HG03135 (cell line): Measurements from ENCODE around the gene COL18A1.

Experiments
- ATAC-seq: cut with Tn5 transposase; IDR thresholded peaks from one replicate; pipeline ENCODE4 v1.9.1; 2021; ENCODE audit warnings: mild to moderate bottlenecking, moderate library complexity; ENCODE audit not compliant: unreplicated experiment

Gene COL18A1

DNA sequence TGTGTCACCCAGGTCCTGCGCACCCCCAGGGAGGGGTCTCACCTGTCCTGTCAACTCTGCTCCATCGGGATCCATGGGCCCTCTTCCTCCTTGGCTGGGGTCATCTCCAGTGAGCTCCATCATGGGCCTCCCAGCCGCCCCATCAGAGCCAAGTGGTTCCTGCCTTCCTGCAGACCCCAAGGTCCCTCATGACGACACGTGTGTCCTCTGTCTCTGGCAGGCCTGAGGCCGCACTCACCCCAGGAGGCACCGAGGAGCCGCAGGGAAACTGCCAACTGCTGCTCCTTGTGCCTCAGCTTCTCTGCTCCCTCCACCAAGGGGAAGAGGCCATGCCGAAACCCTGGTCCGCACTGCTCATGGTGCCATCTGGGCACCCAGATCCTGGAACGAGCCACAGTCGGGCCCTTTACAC lies 46.8 kb downstream of the COL18A1 start:
- ATAC-seq, result no peak

DNA sequence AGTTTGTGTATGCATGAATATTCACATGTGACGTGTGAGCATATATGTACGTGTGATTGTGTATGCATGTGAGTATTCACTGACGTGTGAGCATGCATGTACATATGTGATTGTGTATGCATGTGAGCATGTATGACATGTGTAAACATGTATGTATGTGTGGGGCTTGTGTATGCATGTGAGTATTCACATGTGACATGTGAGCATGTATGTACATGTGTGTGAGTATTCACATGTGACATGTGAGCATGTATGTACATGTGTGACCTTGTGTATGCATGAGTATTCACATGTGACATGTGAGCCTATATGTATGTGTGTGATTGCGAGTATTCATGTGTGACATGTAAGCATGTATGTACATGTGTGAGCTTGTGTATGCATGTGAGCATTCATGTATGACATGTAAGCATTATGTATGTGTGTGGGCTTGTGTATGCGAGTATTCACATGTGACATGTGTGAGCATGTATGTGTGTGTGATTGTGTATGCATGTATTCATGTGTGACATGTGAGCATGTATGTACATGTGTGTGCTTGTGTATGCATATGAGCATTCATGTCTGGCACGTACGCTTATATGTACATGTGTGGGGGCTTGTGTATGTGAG lies 47.8 kb downstream of the COL18A1 start:
- ATAC-seq, result no peak

DNA sequence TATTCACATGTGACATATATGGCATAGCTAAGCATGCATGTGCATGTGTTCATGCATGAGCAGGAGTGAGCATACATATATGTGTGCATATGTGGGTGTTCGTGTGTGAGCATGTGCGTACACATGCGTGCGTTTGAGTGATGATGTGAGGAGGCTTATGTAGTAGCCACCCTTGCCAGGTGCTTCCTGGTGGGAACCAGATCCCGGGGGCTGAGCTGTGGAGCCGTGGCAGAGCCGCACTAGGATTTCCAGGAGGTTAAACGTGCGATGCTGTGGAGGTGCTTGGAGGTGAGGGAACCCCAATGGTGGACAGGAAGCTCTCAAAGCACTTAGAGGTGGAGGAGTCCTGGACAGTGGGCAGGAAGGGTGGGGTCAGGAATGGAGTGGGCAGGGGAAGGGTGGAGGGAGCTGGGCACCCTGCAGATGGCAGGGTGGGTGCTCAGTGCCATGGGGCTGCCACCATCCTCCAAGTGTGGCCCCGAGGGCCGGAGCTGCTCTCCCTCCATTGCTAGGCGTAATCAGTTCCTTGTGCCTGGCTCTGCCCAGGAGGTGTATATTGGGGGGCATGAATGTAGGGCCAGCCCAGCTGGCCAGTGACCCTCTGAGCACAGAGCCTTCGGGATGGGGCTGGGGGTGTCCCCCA lies 48.5 kb downstream of the COL18A1 start:
- no peak for ATAC-seq

- ATAC-seq, result no peak
Observed at GRCh38 chr21:45454060-45454925, 49.3 kb downstream of the COL18A1 start.

DNA sequence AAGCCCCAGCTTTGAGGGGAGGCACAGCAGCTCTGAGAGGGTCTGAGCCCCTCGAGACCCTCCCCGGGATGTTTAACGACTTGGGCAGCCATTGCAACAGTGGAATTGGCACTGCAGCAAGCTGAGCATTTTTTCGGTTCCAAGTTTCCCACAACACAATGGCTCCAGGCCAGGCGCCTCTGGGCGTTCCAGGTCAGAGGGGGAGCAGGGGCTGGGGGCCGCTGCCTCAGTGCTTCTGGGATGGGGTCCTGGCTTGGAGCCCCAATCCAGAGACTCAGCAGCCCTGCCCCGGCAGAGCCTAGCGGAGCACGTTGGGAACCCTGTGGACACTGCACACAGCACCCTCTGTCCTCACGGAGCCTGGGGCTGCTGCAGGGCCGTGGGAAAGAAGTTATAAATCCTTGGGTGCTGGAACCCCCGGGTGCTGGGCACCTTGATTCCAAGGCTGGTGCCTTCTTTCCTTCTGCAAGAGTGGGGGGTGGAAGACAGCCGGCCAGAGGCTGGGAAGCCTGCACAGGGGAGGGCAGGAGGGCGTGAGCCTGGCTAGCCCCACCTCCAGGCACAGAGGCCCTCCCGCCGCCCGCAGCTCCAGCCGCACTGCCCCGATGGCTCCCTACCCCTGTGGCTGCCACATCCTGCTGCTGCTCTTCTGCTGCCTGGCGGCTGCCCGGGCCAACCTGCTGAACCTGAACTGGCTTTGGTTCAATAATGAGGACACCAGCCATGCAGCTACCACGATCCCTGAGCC lies 50.1 kb downstream of the COL18A1 start:
- ATAC-seq, result no peak

DNA sequence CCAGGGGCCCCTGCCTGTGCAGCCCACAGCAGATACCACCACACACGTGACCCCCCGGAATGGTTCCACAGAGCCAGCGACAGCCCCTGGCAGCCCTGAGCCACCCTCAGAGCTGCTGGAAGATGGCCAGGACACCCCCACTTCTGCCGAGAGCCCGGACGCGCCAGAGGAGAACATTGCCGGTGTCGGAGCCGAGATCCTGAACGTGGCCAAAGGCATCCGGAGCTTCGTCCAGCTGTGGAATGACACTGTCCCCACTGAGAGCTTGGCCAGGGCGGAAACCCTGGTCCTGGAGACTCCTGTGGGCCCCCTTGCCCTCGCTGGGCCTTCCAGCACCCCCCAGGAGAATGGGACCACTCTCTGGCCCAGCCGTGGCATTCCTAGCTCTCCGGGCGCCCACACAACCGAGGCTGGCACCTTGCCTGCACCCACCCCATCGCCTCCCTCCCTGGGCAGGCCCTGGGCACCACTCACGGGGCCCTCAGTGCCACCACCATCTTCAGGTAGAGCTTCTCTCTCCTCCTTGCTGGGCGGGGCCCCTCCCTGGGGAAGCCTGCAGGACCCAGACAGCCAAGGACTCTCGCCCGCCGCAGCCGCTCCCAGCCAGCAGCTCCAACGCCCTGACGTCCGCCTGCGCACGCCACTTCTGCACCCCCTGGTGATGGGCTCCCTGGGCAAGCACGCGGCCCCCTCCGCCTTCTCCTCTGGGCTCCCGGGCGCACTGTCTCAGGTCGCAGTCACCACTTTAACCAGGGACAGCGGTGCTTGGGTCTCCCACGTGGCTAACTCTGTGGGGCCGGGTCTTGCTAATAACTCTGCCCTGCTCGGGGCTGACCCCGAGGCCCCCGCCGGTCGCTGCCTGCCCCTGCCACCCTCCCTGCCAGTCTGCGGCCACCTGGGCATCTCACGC lies 51.0 kb downstream of the COL18A1 start:
- no peak for ATAC-seq

DNA sequence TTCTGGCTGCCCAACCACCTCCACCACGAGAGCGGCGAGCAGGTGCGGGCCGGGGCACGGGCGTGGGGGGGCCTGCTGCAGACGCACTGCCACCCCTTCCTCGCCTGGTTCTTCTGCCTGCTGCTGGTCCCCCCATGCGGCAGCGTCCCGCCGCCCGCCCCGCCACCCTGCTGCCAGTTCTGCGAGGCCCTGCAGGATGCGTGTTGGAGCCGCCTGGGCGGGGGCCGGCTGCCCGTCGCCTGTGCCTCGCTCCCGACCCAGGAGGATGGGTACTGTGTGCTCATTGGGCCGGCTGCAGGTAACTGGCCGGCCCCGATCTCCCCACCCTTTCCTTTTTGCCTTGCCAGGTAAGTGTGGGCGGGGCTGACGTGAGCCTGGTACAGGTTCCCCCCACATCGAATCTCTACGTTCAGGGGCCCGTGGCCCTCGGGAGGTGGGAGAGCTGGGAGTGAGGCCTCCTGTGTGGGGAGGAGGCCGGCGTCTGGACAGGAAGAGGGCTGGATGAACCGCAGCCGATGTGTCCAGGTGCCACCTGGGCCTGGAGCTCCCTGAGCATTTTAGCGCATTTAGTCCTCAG lies 51.7 kb downstream of the COL18A1 start:
- no peak for ATAC-seq

DNA sequence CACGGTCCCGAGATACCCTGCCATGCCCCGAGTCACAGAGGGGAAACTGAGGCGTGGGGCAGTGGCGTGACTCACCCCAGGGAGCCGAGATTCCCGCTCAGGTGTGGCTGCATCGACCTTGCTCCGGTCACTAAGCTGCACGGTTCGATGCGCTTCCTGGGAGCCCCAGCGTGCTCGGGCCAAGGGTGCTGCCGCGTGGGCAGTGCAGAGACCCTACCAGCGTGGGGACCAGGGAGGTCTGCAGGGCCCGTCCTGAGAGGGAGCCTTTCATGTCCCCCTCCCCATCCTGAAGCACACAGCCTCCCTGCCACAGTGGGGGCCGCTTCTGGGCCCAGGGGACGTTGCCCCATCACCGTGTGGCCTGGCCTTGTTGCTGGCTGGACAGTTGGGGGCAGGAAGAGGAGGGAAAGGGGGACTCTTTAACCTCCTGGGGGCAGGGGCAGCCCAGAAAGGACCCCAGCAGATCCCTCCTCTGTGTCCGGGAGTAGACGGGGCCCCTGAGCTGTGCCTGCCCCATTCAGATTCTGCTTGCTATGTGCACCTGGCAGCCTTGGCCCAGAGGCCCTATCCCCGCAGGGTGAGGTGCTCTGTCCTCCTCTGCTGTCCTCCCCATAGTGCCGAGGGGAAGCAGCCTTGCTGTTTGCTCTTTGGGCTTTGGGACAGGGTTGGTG lies 52.3 kb downstream of the COL18A1 start:
- ATAC-seq, result no peak

- no peak for ATAC-seq
Observed at GRCh38 chr21:45457832-45458172, 52.8 kb downstream of the COL18A1 start.

DNA sequence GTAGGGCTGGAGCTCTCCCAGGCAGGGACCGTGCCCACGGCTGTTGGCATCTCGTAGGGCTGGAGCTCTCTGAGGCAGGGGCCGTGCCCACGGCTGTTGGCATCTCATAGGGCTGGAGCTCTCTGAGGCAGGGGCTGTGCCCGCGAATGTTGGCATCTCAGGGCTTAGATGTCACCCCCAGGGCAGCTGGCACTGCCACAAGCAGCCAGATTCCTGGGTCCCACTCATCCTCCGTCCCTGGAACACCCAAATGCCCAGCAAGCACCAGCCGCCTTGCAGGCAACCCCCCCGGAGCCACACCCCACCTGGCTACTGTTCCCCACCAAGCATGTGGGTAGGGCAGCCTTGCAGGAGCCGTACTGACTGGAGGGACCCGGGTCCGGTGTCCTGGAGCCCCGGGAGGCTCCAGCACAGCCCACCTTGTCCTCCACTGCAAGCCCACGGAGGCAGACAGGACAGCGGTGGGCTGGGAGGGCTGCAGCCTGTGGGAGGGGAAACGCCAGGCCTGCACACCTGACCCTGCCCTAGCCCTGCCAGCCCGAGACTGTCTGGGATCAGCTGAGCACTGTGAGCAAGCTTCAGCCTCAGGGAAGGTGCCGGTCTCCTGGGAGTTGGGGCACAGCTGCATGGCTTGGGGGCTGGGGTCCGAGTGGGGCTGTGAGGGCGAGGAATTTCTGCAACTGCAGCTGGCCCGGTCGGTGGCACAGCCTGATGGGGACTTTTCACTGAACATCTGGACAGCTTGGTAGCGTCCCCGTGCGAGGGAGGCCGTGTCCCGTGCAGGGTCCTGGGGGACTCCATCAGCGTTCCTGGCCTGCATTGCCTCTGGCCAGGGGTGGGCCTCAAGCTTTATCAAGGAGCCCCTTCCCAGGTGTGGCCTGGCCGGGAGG lies 53.6 kb downstream of the COL18A1 start:
- no peak for ATAC-seq

DNA sequence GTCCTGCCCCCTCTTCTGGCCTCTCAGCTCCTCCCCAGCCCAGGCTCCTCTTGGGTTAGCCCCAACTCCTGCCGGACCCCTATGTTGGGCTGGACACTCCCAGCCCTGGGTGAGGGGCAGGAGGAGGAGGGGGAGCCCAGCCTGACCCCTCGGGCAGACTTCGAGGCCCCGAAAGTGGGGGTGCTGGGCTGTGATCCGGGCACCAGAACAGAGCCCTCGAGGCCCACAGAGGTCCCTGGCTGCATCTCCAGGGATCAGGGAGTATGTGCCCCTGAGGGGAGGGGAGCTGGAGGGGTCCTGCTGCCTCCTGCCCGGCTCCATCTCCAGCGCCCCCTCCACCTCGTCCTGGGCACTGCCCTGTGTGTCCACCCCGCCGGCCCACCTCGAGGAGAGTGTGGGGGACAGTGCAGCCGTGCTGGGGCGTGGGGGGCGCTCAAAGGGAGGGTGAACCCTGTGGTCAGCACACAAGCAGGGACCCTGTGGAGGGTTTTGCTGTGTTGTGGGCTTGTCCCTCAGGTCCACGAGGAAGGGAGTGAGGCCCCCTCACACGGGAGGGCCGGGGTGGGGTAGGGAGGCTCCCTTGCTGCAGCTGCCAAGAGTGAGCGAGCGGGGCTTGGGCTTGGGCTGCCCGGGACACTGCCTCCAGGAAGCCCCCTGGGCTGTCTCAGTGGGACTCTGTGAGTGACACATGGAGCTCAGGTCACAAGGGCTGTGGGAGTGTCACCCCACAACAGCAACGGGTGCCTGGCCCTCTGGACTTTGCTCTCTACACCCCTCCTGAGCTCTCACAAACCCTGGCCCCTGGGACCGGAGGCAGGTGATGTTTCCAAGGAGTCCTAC lies 54.4 kb downstream of the COL18A1 start:
- ATAC-seq, result no peak

DNA sequence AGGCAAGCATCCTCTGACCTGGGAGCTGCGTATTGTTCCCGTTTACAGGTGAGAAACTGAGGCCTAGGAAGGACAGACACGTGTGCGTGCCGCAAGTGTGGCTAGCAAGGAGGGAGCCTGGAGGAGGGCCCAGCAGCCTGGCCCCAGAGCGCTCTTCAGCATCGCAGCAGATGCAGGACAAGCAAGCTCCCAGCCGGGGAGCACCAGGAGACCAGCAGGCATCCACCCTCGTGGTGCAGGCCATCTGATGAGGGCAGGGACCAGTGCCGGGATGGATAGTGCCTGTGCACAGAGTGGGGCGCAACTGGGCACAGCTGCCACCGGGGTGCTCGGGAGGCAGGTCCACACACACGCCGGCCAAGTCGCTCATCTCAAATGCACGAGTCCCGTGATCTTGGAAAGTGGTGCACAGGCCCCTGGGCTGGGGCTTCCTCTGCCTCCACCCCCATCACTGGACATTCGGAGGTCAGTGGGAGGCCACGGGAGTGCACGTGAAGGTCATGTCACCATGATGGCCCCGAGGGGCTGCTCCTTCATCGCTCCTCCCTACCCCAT lies 55.1 kb downstream of the COL18A1 start:
- ATAC-seq, result no peak

DNA sequence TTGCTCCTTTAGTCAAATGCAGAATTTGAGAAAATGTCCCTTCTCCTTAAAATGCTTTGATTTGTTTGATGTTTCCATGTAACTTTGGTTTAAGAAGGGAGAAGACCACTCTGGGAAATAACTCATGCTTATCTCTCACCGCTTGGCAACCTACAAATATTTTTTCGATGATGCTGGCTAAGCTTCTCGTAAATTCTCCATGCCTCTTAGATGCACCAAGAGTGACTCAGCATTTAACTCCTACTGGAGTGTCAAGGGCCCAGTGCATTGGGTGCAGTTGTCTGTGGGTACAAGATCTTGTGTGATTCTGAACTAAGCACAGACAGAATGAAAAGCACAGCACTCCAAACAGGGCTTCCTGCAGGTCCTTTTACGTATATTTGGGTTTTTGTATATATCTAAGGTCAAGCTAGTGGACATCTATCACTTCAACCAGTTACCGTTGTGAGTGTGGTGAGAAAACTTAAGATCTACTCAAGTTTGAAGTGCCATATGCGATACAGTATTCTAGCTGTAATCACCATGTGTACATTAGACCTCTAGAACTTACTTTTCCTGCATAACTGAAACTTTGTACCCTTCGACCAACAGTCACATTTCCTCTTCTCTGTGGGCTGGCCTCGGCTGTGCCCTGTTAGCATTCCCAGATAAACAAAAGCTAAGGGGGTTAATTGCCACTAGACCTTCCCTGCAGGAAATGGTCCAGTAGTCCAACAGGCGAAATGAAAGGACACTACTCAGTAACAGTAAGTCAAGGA lies 55.8 kb downstream of the COL18A1 start:
- ATAC-seq, result no peak

DNA sequence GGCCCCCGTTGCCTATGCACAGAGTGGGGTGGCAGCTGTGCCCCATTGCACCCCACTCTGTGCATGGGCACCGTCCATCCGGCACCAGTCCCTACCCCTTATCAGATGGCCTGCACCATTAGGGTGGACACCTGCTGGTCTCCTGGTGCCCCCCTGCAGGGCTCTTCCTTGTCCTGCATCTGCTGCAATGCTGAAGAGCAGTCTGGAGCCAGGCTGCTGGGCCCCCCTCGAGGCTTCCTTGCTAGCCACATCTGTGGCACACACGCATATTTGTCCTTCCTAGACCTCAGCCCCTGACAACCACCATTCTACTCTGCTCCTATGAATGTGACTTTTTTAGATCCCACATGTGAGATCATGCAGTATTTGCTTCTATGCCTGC lies 56.4 kb downstream of the COL18A1 start:
- no peak for ATAC-seq

DNA sequence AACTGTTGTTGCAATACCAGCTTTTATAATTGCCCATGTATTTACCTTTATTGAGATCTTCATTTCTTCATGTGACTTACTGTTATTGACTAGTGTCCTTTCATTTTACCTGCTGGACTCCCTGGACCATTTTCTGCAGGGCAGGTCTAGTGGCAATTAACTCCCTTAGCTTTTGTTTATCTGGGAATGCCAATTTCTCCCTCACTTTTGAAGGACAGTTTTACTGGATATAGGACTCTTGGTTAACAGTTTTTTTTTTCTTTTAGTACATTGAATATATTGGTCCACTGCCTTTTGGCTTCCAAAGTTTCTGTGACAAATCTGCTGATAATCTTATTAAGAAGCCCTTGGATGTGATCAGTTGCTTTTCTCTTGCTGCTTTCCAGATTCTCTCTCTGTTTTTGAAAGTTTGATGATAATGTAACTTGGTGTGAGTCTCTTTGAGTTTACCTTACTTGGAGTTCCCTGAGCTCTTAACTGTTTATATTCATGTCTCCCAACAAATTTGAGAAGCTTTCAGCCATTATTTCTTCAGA lies 56.9 kb downstream of the COL18A1 start:
- no peak for ATAC-seq

DNA sequence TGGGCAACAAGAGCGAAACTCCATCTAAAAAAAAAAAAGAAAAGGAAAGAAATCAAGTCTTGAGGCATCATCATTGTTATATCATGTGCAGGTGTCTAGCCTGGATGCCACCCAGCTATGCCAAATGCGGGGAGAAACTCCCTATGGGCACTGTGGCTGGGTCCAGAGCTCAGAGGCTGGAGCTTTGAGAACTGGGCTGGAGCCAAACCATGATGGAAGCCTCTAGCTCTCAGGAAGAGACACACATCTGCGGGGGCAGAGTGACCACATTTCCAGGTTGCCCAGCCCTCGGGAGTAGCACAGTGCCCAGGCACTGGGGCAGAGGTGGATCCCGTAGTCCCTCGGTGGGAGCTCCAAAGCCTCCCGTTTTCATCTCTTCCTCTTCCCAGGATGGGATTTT lies 58.9 kb downstream of the COL18A1 start:
- no peak for ATAC-seq
